ENCODE results near the gene TCAIM.

DNA sequence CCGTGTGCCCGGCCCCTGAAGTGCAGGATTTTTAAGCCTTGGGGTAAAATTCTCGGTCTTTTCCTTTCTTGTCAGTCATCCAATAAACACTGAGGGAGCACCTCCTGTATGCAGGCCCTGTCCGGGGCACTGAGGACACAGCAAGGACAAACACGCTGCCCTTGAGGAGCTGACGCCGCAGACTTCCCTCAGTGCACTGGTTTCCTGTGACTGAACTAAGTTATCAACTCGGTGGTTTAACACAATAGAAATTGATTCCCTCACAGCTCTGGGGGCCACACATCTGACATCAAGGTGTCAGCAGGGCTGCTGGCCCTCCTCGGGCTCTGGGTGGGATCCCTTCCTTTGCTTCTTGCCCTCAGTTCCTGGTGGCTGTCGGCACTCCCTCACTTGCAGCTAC, 73.8 kb downstream of the TCAIM start:
- TF ChIP-seq, protein P1, sequence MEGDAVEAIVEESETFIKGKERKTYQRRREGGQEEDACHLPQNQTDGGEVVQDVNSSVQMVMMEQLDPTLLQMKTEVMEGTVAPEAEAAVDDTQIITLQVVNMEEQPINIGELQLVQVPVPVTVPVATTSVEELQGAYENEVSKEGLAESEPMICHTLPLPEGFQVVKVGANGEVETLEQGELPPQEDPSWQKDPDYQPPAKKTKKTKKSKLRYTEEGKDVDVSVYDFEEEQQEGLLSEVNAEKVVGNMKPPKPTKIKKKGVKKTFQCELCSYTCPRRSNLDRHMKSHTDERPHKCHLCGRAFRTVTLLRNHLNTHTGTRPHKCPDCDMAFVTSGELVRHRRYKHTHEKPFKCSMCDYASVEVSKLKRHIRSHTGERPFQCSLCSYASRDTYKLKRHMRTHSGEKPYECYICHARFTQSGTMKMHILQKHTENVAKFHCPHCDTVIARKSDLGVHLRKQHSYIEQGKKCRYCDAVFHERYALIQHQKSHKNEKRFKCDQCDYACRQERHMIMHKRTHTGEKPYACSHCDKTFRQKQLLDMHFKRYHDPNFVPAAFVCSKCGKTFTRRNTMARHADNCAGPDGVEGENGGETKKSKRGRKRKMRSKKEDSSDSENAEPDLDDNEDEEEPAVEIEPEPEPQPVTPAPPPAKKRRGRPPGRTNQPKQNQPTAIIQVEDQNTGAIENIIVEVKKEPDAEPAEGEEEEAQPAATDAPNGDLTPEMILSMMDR (IDR thresholded peaks at IDR 0.05; ENCODE audit: low read depth, low read length, poor library complexity, severe bottlenecking), result no peak
- no peak for TF ChIP-seq EZH2phosphoT487 (IDR thresholded peaks at IDR 0.05; ENCODE audit: borderline replicate concordance, low read length)

Measured in DOHH2 (cell line).